GM19438 (cell line): ENCODE data around the gene RNF31.
A peak's percentile ranks its signal among the peaks of the same experiment; 100 is the strongest.
"Not testable (repeated sequence)": the region's sequence is repeated elsewhere in the genome, so short reads cannot be mapped to it uniquely, and the experiment has no call there.

Experiments used
- ATAC-seq: cut with Tn5 transposase; IDR thresholded peaks from one replicate; pipeline ENCODE4 v1.9.1; 2021; ENCODE audit warnings: low read depth; ENCODE audit not compliant: unreplicated experiment

Gene RNF31

DNA sequence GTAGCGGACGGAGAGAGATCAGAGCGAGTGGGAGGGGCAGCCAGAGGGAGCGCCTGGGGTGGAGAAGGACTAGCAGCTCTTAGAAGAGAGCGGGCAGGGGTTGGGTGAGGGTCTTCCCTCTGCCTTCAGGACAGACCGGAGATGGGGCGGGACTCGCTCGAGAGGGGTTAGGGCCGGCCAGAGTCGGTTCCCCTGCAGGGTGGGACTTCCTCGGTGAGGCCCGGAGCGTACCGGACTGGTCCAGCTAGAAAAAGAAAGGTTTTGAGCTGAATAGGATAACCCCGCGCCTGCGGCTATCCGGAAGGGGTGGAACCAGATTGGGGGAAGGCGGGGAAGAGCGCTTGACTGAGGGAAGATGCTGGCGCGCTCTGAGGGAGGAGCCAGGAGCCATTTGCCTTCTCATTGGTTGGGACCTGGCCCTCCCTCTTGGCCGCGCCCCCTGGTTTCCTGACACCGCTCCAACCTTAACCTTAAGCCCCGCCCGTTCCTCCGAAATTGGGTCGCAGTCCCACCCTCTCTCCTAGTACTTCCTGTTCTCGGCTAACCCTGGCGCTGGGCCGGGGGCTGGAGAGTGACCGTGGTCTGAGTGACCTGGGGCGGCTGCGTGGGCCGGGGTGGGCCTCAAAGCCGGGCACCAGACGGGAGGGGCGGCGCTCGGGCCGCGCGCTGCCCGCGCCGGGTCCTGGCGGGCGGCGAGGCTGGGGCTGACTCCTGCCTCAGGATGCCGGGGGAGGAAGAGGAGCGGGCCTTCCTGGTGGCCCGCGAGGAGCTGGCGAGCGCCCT, at the start of gene RNF31:
Gene RNF31, plus strand, starts transcription at position 521 of the 783 bp plus-strand sequence. Its CDS starts 201 bp downstream, at position 722.
- peak; percentile 82 for ATAC-seq

DNA sequence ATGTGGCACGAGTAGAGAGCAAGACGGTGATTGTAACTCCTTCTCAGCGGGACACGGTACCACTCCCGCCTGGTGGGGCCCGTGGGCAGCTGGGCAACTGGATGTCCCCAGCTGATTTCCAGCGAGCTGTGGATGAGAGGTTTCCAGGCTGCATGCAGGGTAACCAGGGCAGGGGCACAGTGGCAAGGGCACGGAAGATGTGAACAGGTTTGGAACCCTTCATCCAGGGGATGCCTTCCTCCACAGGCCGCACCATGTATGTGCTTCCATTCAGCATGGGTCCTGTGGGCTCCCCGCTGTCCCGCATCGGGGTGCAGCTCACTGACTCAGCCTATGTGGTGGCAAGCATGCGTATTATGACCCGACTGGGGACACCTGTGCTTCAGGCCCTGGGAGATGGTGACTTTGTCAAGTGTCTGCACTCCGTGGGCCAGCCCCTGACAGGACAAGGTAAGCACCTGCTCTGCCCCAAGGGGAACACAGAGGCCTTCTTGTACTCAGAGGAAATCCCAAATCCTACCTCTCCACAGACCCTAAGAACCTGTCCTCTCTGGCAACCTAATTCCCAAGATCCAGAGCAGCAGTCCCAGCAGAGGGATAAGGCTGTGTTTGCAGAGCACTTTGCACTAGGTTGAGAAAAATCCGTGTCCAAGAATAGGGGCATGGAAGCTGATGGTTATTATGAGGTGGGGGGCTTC, 48.9 kb upstream of the RNF31 start:
- ATAC-seq = no peak

DNA sequence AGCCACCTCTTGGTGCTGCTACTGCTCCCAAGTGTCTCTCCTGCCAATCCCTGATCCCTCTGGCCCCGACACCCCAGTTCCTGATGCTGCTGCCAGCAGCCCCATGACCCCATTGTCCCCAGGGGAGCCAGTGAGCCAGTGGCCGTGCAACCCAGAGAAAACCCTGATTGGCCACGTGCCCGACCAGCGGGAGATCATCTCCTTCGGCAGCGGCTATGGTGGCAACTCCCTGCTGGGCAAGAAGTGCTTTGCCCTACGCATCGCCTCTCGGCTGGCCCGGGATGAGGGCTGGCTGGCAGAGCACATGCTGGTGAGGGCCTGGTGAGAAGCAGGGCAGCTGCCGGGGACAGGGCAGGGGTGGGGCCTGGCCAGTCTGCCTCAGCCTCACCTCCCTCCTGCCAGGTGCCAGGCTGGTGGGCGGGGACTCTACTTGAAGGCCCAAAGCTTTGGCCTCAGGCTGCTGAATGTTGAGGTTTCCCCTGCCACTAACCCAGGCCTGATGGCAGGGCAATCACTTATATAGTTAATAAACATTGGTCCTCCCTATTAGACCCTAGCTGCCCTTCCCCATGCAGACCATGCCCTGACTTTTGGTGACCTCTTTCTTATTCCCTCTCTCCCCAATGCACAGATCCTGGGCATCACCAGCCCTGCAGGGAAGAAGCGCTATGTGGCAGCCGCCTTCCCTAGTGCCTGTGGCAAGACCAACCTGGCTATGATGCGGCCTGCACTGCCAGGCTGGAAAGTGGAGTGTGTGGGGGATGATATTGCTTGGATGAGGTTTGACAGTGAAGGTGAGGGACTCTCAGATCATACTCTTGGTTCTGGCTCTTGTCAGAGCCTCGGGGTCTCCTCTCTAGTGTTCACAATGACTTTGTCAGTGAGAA, 48.1 kb upstream of the RNF31 start:
- ATAC-seq = no peak

DNA sequence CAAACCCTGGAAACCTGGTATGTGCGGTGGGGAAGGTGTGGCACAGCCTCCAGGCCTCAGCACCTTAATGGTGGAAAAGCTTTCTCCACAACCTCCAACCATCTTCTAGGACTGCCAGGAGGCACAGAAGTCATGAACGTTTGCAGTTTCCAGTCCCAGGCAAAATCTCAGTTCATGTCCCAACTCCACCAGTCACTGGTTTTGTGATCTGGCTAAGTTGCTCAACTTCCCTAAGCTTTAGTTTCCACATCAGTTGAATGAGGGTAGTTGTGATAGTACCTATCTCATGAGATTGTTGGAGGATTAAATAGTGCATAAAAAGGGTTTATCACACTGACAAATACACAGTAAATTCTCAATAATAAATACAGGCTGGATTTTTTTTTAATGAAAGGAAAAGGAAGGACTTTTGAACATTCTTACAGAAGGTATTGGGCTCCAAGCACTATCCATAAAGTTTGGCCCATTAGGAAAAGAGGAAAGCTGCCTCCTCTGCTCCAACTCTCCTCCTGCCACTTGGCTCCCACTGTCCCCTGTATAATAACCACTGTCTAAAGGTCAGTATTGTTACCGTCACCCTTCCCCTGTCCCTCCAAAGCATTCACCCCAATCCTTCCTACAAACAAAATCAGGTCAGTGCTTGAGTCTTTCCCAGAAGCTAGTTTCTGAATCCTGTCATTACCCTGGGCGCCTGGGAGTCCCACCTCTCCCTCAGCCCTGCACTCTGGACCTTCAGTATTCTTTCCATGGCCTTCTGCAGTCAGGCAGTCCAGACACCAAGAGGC, 46.9 kb upstream of the RNF31 start:
- ATAC-seq = no peak

DNA sequence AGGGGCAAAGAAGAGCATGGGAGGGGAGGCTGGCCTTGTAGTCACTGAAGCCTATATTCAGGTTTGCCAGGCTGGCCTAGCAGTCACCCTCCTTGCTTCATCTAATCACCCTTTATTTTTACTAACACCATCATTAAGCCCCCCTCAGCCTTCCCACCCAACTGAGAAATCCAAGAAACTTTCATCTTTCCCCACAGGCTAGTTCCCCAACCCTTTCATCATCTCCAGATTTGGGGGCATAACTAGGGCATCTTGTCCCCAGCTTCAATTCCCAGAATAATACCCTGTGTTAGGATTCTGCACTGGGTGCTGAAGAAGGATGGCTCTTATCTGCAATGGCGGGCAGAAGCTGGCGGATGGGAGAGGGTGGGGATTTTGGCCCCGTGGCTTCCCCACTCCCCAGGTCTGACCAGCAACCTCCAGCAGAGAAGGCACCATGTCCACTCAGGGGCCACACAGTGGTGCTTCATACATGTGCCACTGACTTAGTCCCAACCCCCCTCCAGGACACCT, 46.3 kb upstream of the RNF31 start:
- ATAC-seq = no peak

DNA sequence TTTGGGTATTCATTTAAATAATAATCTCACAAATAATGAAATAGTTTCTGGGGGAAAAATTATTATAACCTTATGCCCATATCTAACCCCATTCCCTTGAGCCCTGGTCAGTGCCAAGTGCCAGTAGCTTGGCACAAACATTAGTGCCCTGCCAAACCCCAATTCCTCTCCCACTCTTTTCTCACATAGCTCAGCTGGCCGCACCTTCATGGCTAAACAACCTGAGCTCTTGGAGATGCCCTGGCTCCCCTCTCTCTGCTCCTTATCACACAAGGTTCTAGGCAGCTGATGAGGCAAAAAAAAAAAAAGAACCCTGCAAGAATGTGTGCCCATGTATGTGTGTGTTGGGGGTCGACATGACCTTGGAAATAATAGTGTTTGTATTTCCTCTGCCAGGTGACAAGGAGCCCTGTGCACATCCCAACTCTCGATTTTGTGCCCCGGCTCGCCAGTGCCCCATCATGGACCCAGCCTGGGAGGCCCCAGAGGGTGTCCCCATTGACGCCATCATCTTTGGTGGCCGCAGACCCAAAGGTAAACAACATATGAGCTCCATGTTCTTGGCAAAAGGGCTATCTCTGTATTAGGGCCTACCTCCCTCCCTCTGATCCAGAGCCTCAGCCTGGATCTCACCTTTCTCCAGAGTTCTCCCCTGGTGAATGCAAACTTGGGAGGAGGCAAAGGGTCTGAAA, 44.8 kb upstream of the RNF31 start:
- no peak for ATAC-seq

DNA sequence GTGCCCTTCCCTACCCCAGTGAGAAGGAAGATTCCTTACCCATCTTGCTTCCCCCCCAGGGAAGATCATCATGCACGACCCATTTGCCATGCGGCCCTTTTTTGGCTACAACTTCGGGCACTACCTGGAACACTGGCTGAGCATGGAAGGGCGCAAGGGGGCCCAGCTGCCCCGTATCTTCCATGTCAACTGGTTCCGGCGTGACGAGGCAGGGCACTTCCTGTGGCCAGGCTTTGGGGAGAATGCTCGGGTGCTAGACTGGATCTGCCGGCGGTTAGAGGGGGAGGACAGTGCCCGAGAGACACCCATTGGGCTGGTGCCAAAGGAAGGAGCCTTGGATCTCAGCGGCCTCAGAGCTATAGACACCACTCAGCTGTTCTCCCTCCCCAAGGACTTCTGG, 43.8 kb upstream of the RNF31 start:
- ATAC-seq = no peak

DNA sequence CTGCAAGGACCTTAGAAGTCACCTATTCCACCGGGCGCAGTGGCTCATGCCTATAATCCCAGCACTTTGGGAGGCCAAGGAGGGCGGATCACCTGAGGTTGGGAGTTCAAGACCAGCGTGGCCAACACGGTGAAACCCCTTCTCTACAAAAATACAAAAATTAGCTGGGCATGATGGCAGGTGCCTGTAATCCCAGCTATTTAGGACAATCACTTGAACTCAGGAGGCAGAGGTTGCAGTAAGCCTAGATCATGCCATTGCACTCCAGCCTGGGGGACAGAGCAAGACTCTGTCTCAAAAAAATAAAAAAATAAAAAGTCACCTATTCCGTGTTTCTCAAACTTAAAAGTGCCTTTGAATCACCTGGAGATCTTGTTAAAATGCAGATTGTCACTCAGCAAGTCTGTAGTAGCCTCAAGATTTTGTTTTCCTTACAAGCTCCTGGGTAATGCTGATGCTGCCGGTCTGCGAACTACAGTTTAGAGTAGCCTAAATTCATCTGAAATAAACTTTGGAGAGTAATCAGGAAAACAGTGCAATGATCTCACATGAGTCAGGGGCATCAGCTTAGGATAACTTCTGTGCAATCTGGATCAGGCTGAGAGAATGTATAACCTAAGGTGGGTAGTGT, 41.6 kb upstream of the RNF31 start:
- ATAC-seq = not testable (repeated sequence)

DNA sequence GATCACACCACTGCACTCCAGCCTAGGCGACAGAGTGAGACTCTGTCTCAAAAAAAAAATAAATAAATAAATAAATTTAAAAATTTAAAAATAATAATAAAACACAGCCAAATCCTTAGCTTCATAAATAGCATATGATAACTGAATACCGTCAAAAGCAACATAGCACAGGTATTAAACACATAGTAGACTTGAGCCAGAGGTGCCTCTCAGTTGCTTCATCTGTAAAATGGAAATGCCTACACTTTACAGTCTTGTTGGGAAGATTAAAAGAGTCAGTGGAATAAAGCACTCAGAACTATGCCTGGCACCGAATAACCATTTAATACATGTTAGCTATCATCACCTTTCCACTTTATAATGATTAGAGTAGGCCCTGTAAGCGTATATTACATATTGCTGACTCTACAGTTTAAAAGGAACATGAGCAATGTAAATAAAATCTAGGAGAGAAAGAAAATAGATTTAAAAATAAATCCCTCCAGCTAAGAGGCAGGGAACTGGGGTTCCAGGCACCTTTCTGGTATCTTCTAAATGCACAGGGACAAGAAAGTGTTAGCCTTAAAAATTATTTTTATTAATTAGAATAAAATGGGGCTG, 40.5 kb upstream of the RNF31 start:
- ATAC-seq = no peak

DNA sequence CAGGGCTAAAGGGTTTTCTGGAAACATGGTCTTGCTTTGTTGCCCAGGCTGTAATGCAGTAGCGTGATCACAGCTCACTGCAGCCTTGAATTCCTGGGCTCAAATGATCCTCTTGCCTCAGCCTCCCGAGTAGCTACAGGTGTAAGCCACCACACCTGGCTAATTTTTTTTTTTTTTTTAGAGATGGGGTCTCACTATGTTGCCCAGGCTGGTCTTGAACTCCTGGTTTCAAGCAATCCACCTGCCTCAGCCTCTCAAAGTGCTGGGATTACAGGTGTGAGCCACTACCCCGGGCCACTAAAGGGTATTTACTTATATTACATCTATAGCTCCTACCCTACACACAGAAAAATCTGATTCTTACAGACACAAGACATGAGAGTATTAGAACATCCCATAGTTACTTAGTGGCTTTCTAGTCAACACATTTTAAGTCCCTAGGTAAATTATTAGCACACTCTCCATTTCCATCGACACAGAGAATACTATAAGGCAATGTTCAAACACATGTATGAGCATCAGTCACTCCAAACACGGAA, 38.9 kb upstream of the RNF31 start:
- peak; percentile 27 for ATAC-seq

DNA sequence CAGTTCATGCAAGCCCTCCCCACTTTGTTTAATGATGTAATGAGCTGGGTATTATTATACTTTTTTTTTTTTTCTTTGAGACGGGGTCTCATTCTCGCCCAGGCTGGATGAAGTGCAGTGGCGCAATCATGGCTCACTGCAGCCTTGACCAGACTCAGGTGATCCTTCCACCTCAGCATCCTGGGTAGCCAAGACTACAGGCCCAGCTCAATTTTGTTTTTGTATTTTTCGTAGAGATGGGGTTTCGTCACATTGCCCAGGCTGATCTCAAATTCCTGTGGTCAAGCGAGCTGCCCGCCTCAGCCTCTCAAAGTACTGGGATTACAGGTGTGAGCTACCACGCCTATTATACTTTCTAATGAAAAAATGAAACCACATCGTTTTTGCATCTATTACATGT, 37.2 kb upstream of the RNF31 start:
- no peak for ATAC-seq

DNA sequence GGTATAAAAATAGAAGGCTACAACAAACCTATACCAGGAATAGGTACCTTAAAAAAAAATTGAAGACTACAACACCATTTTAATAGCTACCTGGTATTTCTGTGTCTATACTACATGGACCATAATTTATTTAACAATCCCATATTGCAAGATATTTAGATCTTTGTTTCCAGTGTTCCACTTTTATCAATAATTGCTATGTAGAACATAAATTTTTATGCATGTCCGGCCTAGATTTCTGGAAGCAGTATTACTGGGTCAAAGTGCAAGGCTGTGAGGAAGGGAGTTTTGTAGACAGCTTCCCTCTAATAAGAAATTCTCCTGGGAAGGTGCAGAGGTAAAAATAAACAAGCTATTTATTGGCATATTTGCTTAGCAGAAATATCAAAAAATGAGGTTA, 36.8 kb upstream of the RNF31 start:
- no peak for ATAC-seq

DNA sequence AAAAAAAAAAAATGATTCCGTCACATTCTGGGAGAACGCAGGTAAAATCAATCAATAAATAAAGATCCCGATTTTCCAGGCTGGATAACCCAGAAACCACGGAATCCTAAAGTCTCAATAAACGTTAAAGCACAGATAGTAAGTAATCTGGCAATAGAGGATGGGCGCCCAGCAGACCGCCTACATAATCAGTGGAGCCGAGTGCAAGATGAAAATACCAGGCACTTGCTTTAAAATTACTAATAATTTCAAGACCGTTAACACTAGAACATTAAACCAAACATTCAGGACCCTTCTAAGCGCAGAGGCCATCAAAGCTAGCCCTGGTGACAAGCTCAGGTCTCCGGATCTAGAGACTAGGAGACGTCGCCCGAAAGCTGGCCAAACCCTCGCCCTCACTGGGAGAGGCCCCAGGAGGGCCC, 33.9 kb upstream of the RNF31 start:
- ATAC-seq = no peak

DNA sequence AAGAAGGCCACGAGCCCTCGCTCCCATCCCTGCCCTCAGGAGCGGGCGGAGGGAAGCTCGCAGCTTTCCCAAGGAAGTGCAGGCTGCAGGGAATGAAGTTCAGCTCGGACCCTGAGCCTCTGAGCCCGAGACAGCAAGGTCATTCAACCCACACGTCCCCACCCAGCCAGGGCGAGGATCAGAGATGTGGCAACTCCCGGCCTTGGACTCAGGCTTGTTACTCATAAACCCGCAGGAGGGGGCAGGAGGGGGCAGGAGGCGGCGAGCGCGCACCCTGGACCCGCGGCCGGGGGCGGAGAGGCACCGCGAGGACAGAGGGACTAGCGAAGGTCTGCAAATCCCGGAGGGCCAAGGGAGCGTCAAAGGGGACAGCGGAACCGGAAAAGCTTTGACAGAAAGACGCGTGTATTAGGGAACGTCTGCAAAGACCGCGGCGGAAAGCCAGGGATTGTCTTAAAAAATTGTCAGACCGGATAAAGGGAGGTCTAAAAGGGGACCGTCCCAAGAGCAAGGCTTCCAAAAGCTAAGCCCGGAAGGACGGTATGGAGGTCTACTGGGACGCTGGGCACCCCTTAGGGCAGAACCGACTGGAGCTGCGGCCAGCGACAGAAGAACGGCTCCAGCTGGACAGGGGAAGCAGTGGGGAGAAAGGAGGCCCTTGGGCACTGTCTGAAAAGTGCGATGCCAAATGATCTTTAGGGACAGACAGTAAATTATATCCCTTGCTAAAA, 33.3 kb upstream of the RNF31 start:
- ATAC-seq = peak; percentile 22

DNA sequence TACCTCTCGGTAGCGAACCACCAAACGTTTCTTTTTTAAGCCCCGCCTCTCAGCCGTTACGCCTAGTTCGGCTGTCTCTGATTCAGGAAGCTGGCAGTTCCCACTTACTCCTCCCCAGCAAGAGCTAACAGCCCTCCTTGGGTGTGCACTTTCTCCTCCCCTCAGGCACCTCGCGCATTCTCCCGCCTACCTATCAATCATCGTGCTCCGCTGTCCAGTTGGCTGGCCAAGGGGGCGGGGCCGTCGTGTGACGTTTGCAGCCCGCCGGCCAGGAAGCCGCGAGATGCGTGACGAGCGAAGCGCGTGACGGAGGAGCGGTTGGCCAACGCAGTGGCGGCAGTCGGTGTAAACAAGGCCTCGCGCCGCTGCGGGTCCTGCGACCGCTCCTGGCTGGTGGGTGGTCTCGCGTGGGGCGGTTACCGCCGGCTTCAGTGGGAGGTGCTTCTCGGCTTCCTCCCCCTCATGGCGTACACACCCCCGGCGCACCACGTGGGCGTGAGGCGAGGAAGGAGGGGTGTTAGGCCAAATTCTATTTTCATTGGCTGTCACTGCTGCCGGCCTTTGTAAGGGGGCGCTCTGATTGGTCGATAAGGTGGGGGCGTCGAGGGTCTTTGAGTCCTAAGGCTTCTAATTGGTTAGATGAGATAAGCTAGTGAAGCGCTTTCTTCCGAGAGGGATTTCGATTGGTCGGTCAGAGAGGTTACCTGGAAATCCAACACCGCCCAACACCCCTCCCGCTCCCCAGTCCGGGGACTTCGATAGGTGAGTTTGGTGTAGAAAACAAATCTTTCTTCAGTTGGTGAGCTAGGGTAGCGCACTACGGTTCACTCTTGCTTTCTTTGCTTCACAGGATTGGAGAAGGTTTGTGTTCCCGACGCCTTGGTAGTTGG, 32.5 kb upstream of the RNF31 start, which contains the start of the genes DCAF11 and NRL:
Gene DCAF11, plus strand, starts transcription at position 246 of the 890 bp plus-strand sequence. CDS start 818 bp downstream, outside the sequence.
Gene NRL, minus strand, starts transcription at position 418 of the 890 bp plus-strand sequence. CDS start 32,101 bp downstream, outside the sequence.
- peak; percentile 85 for ATAC-seq

DNA sequence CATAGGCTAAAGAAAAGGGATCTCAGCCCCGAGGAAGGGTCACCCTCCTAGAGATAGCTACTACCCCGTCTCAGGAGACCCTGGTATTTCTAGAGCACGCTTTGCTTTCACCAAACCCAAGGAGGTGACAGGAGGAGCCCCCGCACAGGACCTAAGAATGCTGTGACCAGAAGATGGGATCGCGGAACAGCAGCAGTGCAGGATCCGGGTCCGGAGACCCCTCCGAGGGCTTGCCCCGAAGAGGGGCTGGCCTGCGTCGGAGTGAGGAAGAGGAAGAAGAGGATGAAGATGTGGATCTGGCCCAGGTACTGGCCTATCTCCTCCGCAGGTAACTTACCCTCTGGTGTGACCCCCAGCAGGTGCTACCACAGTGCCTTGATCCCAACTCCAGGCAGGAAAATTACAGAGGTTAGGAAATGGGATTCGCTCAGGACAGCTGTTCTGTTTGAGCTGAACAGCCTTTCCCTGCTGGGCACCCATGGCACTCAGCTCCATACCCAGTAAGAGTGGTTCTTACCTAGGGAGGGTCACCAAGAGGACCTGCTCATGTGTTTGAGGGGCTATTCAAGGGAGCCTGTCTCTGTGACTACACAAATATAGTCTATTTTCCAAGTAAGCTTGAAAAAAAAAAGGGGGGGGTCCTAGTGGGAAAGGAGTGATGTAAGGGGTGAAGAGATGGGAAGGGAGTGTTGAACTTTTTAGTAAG, 31.7 kb upstream of the RNF31 start:
- no peak for ATAC-seq
